Brain microvascular endothelial cell (primary cell): ENCODE data around the gene MAGED2.
A peak's percentile ranks its signal among the peaks of the same experiment; 100 is the strongest.

Experiments used
- DNase-seq: peaks from one replicate; pipeline ENCODE4 v3.0.0-alpha.2; 2020
- H3K27ac ChIP-seq: fragments of 250-450 bp; sonication (Bioruptor Pico); 2 replicates; pipeline ENCODE4 v1.5.1; 2020; ENCODE audit warnings: mild to moderate bottlenecking, moderate library complexity
- H3K27me3 ChIP-seq: fragments of 250-450 bp; sonication (Bioruptor Pico); replicated peaks from 2 replicates; pipeline ENCODE4 v1.5.1; 2020; ENCODE audit warnings: mild to moderate bottlenecking
- H3K36me3 ChIP-seq: fragments of 250-450 bp; sonication (Bioruptor Pico); replicated peaks from 2 replicates; pipeline ENCODE4 v1.5.1; 2020; ENCODE audit warnings: mild to moderate bottlenecking
- H3K4me3 ChIP-seq: 2 replicates; pipeline ENCODE4 v1.5.1; 2011; ENCODE audit warnings: low read depth, mild to moderate bottlenecking, control low read depth, low read length, moderate library complexity
- in situ Hi-C: cut with HindIII; loops from 2 replicates; pipeline ENCODE4 v1.10.0; 2017; ENCODE audit warnings: low sequenced_read_pairs, low pct_ligation_motif_present
- TF ChIP-seq, protein P1 (sequence below): IDR thresholded peaks from 2 replicates; pipeline ENCODE4 v1.5.1; 2011; ENCODE audit warnings: low read depth, mild to moderate bottlenecking, moderate library complexity, low read length, control low read depth, inconsistent platforms; ENCODE audit errors: missing control alignments

Gene MAGED2

DNA sequence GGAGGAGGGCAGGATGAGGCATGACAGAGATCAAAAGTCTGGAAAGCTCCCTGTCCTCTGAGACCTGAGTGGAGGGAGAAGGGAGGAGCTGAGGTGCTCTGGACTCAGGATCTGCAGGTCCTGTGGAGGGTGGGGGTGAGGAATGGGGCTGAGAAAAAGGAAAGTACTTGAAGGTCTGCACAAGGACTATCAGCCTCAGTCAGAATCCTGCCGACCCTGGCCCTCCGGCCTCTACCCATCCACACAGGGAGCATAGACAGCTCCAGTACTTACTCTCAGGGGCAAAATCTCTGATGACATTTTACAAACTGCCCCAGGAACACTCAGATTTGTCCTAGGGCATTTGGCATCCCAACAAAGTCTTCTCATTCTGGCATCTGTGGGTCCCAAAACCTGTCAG, 8.5 kb upstream of the MAGED2 start:
- no peaks in the 10 kb centered on the region for H3K36me3 ChIP-seq
- no peak overlapping the region for H3K27ac ChIP-seq
- DNase-seq: no peak
- in situ Hi-C loops: no loop called here
- H3K4me3 ChIP-seq: no peak overlapping the region
- TF ChIP-seq, protein P1, sequence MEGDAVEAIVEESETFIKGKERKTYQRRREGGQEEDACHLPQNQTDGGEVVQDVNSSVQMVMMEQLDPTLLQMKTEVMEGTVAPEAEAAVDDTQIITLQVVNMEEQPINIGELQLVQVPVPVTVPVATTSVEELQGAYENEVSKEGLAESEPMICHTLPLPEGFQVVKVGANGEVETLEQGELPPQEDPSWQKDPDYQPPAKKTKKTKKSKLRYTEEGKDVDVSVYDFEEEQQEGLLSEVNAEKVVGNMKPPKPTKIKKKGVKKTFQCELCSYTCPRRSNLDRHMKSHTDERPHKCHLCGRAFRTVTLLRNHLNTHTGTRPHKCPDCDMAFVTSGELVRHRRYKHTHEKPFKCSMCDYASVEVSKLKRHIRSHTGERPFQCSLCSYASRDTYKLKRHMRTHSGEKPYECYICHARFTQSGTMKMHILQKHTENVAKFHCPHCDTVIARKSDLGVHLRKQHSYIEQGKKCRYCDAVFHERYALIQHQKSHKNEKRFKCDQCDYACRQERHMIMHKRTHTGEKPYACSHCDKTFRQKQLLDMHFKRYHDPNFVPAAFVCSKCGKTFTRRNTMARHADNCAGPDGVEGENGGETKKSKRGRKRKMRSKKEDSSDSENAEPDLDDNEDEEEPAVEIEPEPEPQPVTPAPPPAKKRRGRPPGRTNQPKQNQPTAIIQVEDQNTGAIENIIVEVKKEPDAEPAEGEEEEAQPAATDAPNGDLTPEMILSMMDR: no peak
- no peaks in the 10 kb centered on the region for H3K27me3 ChIP-seq

DNA sequence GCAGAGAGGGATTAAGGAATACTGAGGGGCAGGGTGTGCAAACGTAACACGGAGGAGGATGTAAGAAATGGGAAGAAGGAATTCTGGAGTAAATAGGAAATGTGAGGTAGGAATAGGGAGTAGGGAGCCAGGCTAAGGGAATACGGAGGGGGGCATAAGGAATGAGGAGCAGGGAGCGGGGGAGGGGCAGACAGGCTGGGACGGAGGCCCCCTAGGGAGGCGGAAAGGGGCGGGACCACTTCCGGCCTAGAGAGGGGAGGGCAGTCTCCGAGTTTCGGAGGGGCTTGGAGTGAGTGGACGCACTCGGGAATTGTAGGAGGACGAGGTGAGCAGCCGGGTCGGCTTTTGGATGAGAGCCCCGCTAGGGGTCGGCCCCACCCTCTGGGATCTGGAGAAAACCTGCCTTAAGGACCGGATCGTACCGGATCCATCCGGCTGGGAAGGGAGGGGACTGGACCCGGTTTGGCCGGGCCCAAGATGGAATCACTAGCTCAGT, 612 bp downstream of the MAGED2 start:
- in situ Hi-C loops: no loop called here
- Histone ChIP-seq H3K27me3 (no peaks in the 10 kb centered on the region), H3K36me3 (peaks cover 23% of the 10 kb centered on the region), H3K4me3 (peak overlapping the region; percentile 75), H3K27ac (peak overlapping the region; percentile 46)
- TF ChIP-seq, protein P1: no peak
- no peak for DNase-seq

DNA sequence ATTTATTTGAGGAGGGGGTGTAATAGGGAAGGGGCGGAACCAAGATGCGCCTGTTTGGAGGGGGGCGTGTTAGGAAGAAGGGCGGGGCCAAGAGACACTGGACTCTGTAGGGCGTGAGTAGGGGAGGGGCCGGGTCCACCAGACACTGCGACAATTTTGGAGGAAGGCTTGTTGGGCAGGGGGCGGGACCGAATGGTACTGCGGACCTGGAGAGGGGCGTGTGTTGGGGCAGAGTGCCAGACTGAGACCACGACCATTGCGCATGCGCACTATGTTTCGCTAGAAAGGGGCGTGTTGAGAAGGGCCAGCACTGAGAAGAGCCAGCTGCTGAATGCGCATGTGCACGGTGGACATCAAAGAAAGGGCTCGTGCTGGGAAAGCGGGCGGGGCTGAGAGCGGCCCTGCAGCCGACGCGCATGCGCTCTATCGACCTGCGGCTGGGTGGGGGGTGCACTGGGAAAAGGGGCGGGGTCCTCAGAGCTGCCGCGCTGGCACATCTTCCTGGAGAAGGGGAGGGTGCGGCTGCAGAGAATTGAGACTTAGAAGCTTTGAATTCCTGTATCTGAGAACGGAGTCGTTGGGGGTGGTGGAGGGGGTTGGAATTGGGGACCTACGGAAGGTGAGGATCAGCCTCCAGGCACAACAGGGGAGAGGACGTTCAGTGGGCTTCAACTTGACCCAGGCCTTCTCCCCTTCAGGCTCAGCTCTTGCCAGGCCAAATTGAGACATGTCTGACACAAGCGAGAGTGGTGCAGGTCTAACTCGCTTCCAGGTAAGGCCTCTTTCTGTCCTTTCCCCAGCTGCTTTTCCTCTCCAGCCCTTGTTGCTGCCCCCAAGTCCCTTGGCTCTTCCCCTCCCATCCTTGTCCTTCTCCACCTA, 1.3 kb downstream of the MAGED2 start:
- no peaks in the 10 kb centered on the region for H3K27me3 ChIP-seq
- H3K4me3 ChIP-seq: peak overlapping the region; percentile 75
- TF ChIP-seq, protein P1: no peak
- in situ Hi-C loops: no loop called here
- H3K36me3 ChIP-seq: peaks cover 27% of the 10 kb centered on the region
- DNase-seq: peak; percentile 92
- peak overlapping the region; percentile 69 for H3K27ac ChIP-seq

DNA sequence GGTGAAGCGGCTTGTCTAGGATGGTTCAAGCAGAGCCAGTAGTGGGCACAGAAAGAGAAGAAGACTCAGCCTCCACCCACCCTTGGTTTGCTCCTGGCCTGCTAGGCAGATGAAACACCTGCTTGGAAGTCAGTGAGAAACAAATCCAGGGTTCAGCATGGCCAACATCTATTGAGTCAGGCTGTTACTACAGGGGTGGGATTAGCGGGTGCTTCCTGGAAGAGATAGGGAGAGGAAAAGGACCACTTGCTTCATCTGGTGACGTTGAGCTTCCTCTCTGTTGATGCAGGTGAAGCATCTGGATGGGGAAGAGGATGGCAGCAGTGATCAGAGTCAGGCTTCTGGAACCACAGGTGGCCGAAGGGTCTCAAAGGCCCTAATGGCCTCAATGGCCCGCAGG, 3.0 kb downstream of the MAGED2 start:
- H3K36me3 ChIP-seq: peaks cover 39% of the 10 kb centered on the region
- in situ Hi-C loops: no loop called here

DNA sequence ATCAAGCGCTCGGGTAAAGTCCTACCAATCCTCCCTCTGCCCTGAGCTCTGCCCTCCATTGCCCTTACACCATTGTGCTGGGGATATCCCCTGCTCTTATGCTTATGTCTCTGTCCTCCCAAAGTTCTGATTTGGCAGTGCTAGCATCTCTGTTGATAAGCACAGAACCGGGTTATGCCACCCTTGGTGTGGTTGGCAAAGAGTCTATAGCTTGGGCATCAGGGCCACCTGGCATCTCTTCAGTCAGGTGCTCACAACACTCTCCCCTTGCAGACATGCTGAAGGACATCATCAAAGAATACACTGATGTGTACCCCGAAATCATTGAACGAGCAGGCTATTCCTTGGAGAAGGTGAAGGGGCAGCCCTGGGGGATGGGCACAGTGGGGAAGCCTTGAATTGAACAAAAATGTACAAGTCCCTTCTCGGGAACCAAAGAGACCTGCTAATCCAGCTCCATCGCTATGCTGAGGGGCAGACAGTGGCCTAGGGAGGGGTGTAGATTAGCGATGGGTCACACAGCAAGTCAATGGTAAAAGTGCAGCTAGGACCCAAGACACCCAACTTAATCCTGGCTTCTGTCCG, 3.8 kb downstream of the MAGED2 start:
- no peak for DNase-seq
- H3K27ac ChIP-seq: no peak overlapping the region
- peaks cover 47% of the 10 kb centered on the region for H3K36me3 ChIP-seq
- TF ChIP-seq, protein P1: no peak
- no peaks in the 10 kb centered on the region for H3K27me3 ChIP-seq
- no peak overlapping the region for H3K4me3 ChIP-seq
- in situ Hi-C loops: no loop called here

More for the DNA sequence above, 3.0 kb downstream of the MAGED2 start:
- TF ChIP-seq, protein P1: no peak
- Histone ChIP-seq H3K4me3 (peak overlapping the region; percentile 75), H3K27me3 (no peaks in the 10 kb centered on the region), H3K27ac (no peak overlapping the region)
- DNase-seq: no peak
